Lower leg skin (tissue), 3 donors: Measurements from ENCODE around the gene OGDH.

Experiments
- CTCF ChIP-seq, 3 donors: fragments of 450-650 bp; IDR thresholded peaks; one replicate each; pipeline ENCODE4 v1.5.1; 2016; ENCODE audit warnings: antibody characterized with exemption in 3 of 3, mild to moderate bottlenecking in 3 of 3, moderate library complexity in 2 of 3
- POLR2A ChIP-seq, 2 donors: fragments of 450-650 bp; IDR thresholded peaks; one replicate each; pipeline ENCODE4 v1.6.1; 2016 to 2017; ENCODE audit warnings: antibody characterized with exemption in 2 of 2, mild to moderate bottlenecking in 1 of 2, moderate library complexity in 1 of 2

- TF ChIP-seq CTCF (IDR thresholded peaks at IDR 0.05) (no peak), POLR2A (IDR thresholded peaks at IDR 0.05) (no peak)
These were observed 121.5 kb downstream of the OGDH start for GRCh38 chr7:44727937-44728262.
